ENCODE results near the gene CAMK2A.
"Not testable (repeated sequence)": the region's sequence is repeated elsewhere in the genome, so short reads cannot be mapped to it uniquely, and the experiment has no call there.

The CAMK2A gene

DNA sequence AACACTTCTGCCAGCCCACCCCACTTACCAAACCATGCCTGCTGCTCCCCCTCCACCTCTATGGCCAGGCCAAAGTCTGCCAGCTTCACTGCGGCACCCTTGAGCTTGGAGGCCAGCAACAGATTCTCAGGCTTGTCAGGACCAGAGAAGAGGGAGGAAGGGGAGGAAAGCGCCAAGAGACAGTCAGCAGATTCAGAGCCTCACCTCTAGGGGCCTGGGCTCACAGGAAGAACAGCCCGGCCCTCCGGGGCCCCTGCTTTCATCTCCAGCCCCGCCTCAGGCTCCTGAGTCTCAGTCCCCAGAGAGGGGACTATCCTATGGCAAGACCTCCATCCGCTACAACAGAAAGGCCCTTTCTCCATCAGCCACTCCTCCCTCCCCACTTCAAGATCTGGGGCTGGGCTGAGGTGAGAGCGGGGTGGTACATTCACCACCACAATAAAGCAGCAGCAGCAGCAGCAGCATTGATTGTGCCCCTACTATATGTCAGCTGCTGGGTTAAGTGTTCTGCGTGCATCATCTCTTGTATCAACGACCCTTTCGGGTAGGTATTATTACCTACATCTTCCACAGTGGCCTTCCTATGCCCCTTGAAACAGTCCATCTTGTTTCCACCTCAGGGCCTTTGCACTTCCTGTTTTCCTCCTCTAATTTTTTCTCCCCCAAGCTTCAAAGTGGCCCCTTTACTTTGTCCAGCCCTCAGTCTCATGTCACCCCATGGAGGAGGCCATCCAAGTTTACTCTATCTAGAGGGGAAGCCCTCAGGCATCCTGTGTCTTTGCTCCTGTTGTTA, 36.0 kb downstream of the CAMK2A start:
- no peak for FAIRE-seq

DNA sequence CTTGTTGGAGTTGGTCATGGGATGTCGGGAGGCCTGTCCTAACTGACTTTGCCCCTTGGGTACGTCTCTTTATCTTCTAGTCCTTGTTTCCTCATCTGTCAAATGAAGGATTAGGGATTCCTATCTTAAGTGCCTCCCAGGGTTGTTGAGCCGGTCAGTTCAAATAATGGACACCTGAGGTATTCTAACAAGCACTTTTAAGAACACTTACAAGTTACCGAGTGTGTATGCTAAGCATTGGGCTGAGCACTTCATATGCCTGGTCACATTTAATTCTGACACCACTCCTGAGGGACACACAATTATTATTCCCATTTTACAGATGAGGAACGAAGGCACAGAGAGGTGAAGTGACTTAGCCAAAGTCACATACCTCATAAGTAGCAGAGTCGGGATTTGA, 37.1 kb downstream of the CAMK2A start:
- FAIRE-seq = no peak

GRCh38 chr5:150251504-150251903, 38.1 kb downstream of the CAMK2A start:
- FAIRE-seq = no peak

DNA sequence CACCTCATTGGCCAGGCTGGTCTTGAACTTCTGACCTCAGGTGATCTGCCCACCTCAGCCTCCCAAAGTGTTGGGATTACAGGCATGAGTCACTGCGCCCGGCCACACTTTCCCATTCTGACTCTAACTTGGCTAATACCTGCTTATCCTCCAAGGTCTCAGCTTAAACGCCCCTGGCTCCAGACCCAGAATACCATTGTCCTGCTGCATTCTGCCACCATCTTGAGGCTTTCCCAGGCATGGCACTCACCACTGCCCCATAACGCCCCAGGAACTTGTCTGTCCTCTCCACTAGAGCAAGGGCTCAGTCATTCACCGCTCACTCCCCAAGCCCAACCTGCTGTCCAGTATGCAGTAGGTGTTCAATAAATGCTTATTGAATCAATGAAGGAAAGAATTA, 39.8 kb downstream of the CAMK2A start:
- FAIRE-seq = no peak

DNA sequence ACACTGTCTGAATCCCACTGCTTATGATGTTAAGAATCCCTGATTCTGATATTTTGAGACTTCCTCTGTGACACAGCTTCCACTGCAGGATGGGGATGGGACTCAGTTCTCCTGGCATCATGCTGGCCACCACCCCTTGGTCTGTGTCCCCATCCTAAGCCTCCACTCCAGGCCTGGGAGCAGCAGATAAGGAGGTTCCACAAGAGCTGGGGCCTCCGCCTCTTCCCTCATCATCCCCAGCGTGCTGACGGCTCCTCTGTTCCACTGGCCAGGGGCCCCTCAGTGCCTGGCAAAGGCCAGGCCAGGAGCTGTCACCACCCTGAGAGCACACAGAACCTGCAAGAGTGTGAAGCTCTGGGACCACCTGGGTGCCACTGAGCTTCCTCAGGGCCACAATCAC, 40.6 kb downstream of the CAMK2A start:
- FAIRE-seq = no peak

GRCh38 chr5:150248493-150248892, 41.1 kb downstream of the CAMK2A start:
- FAIRE-seq = not testable (repeated sequence)

DNA sequence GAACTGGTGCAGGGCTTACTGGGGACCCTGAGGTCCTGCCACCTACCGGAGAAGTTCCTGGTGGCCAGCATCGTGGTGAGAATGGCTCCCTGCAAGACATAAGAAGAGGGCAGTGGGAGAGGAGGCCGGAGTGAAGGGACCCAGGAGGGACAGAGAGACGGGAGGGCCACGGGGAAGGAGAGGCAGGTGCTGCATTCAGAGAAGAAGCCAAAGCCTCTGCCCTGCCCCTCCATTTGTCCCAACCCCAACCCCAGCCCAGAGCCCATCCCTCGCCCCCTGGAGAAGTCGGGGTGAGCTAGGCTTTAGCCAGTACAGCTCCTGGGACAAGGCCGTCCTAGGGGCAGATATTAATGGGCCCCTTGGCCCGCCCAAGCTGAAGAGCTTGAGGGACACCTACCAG, 41.8 kb downstream of the CAMK2A start:
- FAIRE-seq = no peak

DNA sequence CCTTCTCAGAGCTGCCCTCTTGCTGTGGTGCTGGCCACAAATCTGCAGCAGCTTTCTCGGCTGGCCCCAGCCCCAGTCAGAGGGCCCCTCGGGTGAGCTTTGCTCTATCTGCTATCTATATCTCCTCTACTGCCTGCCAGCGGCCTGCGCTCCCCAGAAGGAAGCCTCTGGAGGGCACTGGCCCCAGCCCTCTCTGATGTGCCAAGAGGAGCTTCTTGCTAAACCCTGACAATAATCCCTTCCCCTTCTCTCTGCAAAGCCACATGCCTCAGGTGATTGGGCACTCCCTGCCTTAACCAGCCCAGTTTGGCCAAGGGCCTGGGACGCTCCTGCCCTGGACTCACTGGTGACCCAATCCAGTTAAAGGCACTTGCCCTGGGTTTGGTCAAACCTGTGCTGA, 42.7 kb downstream of the CAMK2A start:
- no peak for FAIRE-seq

DNA sequence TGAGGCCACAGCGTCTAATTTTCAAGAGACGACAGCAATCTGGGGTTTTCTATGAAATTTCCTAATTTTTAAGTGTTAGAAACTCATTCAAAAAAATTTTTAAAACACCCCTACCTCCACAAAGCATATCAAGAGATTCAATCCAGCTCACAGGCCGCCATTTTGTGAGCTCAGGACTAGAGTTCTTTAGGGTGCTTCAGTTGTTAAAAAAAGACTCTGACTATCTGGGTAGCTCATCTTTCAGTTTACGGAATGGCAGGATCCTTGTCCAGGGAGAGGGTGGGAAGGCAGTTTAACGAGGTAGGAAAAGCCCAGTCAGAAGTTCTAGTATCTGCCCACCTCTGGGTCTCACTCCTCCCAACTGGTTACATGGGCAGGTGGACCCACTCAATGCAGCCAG, 43.1 kb downstream of the CAMK2A start:
- FAIRE-seq = no peak

- no peak for FAIRE-seq
Measured at GRCh38 chr5:150245808-150246207, 43.8 kb downstream of the CAMK2A start.

DNA sequence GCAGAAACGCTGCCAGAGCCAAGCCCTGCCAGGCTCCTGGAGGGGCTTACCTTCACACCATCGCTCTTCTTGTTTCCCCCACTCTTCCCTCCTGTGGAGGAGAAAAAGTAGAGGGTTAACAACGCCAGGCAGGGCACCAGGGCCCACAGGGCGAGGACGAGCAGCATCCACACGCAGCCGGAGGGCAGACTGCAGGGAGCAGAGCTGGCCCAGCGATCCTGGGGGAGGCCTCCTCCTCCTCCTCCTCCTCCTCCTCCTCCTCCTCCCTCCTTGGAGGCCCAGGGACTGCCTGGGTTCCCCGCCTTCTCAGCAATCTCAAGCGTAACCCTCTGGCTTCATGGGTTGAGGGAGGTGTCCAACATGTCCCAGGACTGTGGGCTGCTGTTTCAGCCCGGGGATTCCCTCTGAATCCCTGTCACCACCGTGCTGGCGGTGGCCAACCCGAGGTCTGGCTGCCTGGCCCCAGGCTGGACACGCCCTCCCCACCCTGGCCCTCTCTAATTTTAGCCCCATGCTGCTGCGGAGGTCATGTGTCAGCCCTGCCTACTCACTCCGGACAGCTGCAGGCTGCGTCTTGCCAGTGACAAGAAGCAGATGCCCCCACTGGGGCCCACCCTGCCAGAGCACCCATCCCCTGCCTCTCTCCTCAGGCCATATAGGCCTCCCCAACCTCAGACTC, 44.3 kb downstream of the CAMK2A start:
- no peak for FAIRE-seq

GRCh38 chr5:150244209-150244608, 45.4 kb downstream of the CAMK2A start:
- FAIRE-seq = no peak

DNA sequence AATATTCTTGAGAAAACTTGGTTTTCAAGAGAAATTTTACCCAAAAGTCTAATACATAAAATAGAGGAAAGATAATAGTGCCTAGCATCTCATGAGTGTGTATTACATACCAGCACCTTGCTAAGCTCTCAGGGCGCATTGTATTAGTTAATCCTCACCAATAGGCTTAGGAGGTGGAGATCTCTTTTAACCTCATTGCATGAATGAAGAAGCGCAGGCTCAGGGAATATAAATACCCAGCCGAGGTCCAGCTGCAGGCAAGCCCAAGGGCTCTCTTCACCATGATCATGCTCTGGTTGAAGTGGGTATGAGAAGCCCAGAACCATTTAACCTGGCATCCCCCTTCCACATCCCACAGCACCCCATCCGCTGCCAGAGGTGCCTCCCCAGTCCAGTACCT, 46.0 kb downstream of the CAMK2A start:
- no peak for FAIRE-seq

DNA sequence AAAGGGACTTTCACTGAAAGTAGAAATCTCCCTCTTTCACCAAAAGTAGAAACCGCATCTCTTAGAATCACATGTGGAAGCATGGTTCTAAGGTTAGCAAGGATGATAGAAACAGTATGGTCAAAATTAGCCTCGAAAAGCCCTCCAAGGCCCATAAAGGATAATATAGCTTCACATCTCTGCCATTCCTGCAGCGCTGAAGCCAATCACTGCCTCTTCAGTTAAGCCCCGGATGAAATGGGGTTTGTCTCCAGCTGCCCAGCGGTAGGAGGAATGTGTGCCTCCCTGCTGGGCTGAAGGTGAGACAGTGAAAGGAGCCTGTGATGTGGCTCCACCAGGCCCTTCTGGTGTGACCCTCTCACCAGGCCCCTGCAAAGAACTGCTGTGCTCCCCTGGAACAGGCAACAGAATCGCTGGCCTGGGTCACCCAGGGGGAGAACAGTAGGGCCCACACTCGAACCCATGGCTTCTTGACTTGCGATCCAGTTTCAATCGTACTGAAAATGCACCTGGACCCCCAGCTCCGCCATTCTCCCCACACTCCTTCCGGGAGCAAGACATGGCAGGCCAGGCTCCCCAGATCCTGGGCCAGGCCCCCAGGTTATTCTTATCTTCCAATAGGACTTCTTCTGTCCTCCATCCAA, 47.2 kb downstream of the CAMK2A start:
- FAIRE-seq = no peak

- no peak for FAIRE-seq
Measured at GRCh38 chr5:150241298-150242160, 48.0 kb downstream of the CAMK2A start.

GRCh38 chr5:150239794-150240122, 49.8 kb downstream of the CAMK2A start:
- FAIRE-seq = no peak

DNA sequence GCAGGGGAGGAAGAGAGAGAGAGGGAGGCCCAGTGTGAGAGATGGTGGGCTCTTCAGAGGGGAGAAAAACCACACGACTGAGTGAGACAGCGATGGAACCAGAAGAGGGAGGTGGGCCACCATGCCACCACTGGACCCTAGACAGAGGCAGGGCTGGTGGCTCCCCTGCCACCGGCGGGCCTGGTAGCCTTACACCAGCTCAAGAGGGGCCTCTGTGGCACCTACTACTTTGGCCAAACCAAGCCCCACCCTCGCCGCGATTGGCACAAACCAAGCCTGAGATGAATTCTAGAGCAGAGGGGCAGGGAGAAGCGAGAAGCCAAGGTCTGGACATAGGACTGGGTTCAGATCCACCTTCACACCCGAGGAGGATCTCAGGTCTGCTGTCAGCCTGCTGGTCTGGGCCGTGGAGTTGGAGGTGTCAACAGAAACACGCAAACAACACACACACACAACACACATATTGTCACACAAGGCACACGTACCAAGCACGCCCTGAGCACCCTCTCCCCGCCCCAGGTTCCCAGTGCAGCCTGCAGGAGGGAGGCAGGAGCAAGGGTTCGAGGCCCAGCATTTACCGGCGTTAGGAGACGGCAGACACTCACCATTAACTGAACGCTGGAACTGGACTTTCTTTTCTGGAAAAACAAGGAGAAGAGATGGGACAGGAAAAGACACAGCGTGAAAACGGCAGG, 50.3 kb downstream of the CAMK2A start:
- no peak for FAIRE-seq

GRCh38 chr5:150238646-150239045, 50.9 kb downstream of the CAMK2A start:
- FAIRE-seq = no peak

DNA sequence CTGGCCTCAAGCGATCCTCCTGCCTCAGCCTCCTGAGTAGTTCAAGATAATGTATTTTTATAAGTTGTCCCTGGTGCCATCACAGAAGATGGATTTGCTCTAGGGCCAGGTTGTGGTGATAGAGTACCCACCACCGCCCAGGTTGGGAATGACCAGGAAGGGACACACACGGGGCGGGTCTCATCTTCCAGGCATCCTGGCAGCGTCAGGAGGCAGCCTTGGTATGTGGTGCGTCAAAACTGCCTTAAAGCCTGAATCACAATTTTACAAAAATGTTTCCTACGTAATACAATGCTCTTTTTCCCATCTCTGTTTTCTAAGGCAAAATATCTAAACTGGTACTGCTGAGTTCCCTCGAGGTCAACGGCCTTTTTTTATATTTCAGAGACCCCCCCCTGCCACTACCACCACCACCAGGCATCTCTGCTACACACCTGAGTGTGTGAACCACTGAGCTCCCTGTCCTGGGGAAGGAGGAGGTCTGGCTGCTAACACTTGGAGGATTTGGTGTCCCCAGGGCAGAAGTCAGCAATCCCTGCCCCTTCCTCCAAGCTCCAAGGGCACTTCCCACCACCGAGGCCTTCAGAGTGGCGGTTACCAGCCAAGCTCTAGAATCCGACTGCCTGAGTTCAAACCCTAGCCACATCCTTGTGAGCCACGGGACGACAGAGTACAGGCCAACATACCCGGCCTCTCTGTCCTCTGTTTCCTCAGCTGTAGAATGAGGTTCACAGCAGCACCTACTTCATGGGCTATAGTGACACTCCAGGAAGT, 52.4 kb downstream of the CAMK2A start:
- no peak for FAIRE-seq

GRCh38 chr5:150236313-150236712, 53.3 kb downstream of the CAMK2A start:
- no peak for FAIRE-seq

GRCh38 chr5:150235500-150235854, 54.1 kb downstream of the CAMK2A start:
- FAIRE-seq = no peak

All from colon (tissue), 2 donors.